SK-N-SH treated with all-trans-retinoic acid at 6 μM for 48 hours (cell line): Measurements from ENCODE around the gene FCHSD2.

ENCODE experiments used
- ZNF565 ChIP-seq: fragments of 450-650 bp; formaldehyde crosslinking; conservative IDR thresholded peaks from 2 replicates; pipeline ENCODE4 v1.5.0; 2020; ENCODE audit warnings: low read depth, mild to moderate bottlenecking, moderate library complexity
- TF ChIP-seq, protein P1 (sequence below): fragments of 250-450 bp; sonication (Bioruptor Pico); IDR thresholded peaks from 2 replicates; pipeline ENCODE4 v1.5.1; 2021; ENCODE audit warnings: mild to moderate bottlenecking, moderate library complexity
- TF ChIP-seq, protein P2 (sequence below): fragments of 250-450 bp; sonication (Bioruptor Pico); IDR thresholded peaks from 2 replicates; pipeline ENCODE4 v1.5.1; 2020; ENCODE audit warnings: low read depth, mild to moderate bottlenecking, moderate library complexity
- TF ChIP-seq, protein P3 (sequence below): fragments of 250-450 bp; sonication (Bioruptor Pico); IDR thresholded peaks from 2 replicates; pipeline ENCODE4 v1.8.0; 2020; ENCODE audit warnings: mild to moderate bottlenecking, moderate library complexity, borderline replicate concordance

DNA sequence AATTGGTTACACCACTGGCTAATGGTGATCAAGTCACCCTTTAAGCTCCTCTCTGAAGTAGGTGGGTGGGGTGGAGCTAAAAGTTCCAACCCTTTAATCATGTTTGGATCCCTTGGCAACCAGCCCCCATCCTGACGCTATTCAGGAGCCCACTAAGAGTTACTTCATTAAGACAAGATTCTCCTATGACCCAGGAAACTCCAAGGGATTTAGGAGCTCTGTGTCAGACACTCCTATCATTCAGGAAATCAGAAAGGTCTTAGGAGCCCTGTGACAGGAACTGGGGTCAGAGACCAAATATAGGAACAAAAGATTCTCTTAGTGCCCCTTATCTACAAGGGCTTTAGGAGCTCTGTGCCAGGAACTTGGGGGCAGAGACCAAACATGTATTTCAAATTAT is 186.7 kb downstream of the FCHSD2 start:
- TF ChIP-seq, protein P1, sequence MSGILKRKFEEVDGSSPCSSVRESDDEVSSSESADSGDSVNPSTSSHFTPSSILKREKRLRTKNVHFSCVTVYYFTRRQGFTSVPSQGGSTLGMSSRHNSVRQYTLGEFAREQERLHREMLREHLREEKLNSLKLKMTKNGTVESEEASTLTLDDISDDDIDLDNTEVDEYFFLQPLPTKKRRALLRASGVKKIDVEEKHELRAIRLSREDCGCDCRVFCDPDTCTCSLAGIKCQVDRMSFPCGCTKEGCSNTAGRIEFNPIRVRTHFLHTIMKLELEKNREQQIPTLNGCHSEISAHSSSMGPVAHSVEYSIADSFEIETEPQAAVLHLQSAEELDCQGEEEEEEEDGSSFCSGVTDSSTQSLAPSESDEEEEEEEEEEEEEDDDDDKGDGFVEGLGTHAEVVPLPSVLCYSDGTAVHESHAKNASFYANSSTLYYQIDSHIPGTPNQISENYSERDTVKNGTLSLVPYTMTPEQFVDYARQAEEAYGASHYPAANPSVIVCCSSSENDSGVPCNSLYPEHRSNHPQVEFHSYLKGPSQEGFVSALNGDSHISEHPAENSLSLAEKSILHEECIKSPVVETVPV = no peak
- TF ChIP-seq, protein P2, sequence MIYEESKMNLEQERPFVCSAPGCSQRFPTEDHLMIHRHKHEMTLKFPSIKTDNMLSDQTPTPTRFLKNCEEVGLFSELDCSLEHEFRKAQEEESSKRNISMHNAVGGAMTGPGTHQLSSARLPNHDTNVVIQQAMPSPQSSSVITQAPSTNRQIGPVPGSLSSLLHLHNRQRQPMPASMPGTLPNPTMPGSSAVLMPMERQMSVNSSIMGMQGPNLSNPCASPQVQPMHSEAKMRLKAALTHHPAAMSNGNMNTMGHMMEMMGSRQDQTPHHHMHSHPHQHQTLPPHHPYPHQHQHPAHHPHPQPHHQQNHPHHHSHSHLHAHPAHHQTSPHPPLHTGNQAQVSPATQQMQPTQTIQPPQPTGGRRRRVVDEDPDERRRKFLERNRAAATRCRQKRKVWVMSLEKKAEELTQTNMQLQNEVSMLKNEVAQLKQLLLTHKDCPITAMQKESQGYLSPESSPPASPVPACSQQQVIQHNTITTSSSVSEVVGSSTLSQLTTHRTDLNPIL (CRISPR knock-in tag) = no peak
- no peak for TF ChIP-seq ZNF565 (CRISPR knock-in tag)
- TF ChIP-seq, protein P3, sequence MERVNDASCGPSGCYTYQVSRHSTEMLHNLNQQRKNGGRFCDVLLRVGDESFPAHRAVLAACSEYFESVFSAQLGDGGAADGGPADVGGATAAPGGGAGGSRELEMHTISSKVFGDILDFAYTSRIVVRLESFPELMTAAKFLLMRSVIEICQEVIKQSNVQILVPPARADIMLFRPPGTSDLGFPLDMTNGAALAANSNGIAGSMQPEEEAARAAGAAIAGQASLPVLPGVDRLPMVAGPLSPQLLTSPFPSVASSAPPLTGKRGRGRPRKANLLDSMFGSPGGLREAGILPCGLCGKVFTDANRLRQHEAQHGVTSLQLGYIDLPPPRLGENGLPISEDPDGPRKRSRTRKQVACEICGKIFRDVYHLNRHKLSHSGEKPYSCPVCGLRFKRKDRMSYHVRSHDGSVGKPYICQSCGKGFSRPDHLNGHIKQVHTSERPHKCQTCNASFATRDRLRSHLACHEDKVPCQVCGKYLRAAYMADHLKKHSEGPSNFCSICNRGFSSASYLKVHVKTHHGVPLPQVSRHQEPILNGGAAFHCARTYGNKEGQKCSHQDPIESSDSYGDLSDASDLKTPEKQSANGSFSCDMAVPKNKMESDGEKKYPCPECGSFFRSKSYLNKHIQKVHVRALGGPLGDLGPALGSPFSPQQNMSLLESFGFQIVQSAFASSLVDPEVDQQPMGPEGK (CRISPR knock-in tag) = no peak
